Measurements from ENCODE around the gene FOXF1.

FOXF1 gene

DNA sequence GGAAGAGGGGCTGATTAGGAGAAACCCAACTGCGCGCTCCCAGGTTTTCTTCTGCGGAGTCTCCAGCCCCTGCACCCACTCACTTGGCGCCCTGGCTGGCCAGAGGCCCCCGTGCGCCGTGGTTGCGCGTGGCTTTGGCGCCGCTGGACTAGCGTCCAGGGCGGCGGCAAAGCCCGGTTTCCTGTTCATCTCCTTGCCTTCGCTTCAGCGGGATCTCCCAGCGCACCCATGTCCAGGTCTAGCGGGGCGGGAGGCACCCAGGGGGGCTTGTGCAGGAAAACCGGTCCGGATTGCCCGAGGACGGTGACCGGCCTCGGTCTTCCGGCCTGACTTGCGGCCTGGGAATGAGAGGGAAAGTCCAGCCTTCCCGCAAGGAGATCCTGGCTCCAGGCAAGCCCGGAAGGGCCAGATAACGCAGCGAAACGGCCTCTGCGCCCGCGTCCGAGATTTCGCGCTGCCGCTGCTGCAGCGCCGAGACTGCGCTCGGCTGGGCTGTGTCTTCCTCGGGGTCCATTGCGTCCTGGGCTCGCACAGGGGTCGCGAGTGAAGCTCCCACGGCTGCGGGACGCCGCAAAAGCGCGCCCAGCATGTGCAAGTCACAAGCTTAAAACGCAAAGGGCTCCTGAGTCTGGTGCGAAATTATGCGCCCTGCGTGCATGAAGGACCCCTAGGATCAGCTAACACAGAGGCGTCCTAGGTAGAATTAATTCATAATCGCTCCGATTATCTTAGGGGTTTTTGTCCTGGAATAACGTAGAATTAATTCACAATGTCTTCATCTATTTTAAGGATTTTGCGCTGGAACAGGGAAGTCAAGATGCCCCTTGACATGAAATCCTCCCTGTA, 5.7 kb downstream of the FOXF1 start:
- H3K4me2 ChIP-seq (ENCODE audit: insufficient read depth, low read length): no peak overlapping the region
- no peaks in the 10 kb centered on the region for H3K36me3 ChIP-seq (ENCODE audit: insufficient read depth, low read length)
- H3K9ac ChIP-seq (ENCODE audit: low read depth, low read length): no peak overlapping the region
- no peaks in the 10 kb centered on the region for H3K79me2 ChIP-seq (ENCODE audit: insufficient read depth, low read length)
- H3K4me1 ChIP-seq (ENCODE audit: insufficient read depth, low read length): peaks cover 5% of the 10 kb centered on the region; the same call in 1 of the 2 replicates
- DNase-seq: no peak
- no peak overlapping the region for H3K4me3 ChIP-seq (ENCODE audit: low read depth in 1 of 2, low read length in 2 of 2)
- TF ChIP-seq, protein P1, sequence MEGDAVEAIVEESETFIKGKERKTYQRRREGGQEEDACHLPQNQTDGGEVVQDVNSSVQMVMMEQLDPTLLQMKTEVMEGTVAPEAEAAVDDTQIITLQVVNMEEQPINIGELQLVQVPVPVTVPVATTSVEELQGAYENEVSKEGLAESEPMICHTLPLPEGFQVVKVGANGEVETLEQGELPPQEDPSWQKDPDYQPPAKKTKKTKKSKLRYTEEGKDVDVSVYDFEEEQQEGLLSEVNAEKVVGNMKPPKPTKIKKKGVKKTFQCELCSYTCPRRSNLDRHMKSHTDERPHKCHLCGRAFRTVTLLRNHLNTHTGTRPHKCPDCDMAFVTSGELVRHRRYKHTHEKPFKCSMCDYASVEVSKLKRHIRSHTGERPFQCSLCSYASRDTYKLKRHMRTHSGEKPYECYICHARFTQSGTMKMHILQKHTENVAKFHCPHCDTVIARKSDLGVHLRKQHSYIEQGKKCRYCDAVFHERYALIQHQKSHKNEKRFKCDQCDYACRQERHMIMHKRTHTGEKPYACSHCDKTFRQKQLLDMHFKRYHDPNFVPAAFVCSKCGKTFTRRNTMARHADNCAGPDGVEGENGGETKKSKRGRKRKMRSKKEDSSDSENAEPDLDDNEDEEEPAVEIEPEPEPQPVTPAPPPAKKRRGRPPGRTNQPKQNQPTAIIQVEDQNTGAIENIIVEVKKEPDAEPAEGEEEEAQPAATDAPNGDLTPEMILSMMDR (IDR thresholded peaks at IDR 0.05; ENCODE audit: borderline replicate concordance, extremely low read depth, low read length, poor library complexity, severe bottlenecking): no peak
- no peak for TF ChIP-seq EZH2 (IDR thresholded peaks at IDR 0.05; ENCODE audit: borderline replicate concordance, low read depth, low read length, severe bottlenecking)
- peaks cover 9% of the 10 kb centered on the region for H4K20me1 ChIP-seq (ENCODE audit: insufficient read depth, low read length)
- ATAC-seq (ENCODE audit: insufficient read depth, low read depth): no peak
- H3K27ac ChIP-seq (ENCODE audit: low read length): no peak overlapping the region
- H2AFZ ChIP-seq (ENCODE audit: low read depth, low read length): no peak overlapping the region
- H3K9me3 ChIP-seq (ENCODE audit: insufficient read depth, low read length, severe bottlenecking): no peaks in the 10 kb centered on the region
- no peaks in the 10 kb centered on the region for H3K27me3 ChIP-seq (ENCODE audit: insufficient read depth, low read length, poor library complexity)

DNA sequence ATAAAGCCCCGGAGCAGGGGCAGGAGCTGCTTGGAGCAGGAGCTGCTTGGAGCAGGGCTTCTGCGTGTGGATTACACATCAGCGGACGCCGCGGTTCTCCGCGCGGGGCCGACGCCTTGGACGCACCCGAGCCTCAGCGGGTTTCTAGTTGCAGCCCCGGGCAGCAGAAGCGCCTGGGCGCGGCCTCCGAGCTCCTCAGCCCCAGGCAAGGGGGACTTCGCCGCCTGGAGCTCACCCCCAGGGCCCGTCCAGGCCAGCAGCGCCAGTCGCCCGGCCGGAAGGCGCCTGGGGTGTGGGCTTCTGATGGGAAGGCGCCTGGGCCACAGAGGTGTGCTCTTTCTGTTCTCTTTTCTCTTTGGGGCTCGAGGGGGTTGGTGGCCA, 6.3 kb downstream of the FOXF1 start:
- Histone ChIP-seq H3K4me3 (ENCODE audit: low read depth in 1 of 2, low read length in 2 of 2) (no peak overlapping the region), H3K4me2 (ENCODE audit: insufficient read depth, low read length) (no peak overlapping the region), H2AFZ (ENCODE audit: low read depth, low read length) (no peak overlapping the region), H3K79me2 (ENCODE audit: insufficient read depth, low read length) (no peaks in the 10 kb centered on the region), H3K9me3 (ENCODE audit: insufficient read depth, low read length, severe bottlenecking) (no peaks in the 10 kb centered on the region), H3K27ac (ENCODE audit: low read length) (no peak overlapping the region), H3K4me1 (ENCODE audit: insufficient read depth, low read length) (peaks cover 5% of the 10 kb centered on the region; the same call in 1 of the 2 replicates), H3K27me3 (ENCODE audit: insufficient read depth, low read length, poor library complexity) (no peaks in the 10 kb centered on the region), H4K20me1 (ENCODE audit: insufficient read depth, low read length) (peaks cover 9% of the 10 kb centered on the region), H3K36me3 (ENCODE audit: insufficient read depth, low read length) (no peaks in the 10 kb centered on the region), H3K9ac (ENCODE audit: low read depth, low read length) (no peak overlapping the region)
- DNase-seq (no peak), ATAC-seq (ENCODE audit: insufficient read depth, low read depth) (no peak)
- TF ChIP-seq, protein P1 (IDR thresholded peaks at IDR 0.05; ENCODE audit: borderline replicate concordance, extremely low read depth, low read length, poor library complexity, severe bottlenecking): no peak
- no peak for TF ChIP-seq EZH2 (IDR thresholded peaks at IDR 0.05; ENCODE audit: borderline replicate concordance, low read depth, low read length, severe bottlenecking)

DNA sequence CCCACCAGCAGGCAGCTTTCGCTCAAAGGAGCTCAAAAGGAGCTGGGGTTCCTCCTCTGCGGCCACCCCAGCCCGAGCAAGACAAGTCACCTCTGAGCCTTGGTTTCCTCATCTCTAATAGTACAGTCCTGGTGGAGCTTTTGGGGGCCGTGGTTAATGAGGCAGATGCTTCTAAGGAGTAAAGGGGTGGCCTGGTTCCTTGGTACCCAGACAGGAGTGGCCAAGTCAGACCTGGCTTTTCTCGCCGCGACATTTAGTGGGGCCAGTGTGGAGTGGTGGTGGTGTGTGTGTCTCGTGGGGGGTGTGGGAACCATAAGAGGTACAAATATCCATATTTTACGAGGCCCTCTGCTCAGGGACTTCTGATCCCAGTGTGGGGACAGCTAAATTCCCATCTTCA, 6.7 kb downstream of the FOXF1 start:
- Histone ChIP-seq H3K27ac (ENCODE audit: low read length) (no peak overlapping the region), H3K27me3 (ENCODE audit: insufficient read depth, low read length, poor library complexity) (no peaks in the 10 kb centered on the region), H3K4me1 (ENCODE audit: insufficient read depth, low read length) (peaks cover 5% of the 10 kb centered on the region; the same call in 1 of the 2 replicates), H3K4me3 (ENCODE audit: low read depth in 1 of 2, low read length in 2 of 2) (no peak overlapping the region), H3K4me2 (ENCODE audit: insufficient read depth, low read length) (no peak overlapping the region), H3K36me3 (ENCODE audit: insufficient read depth, low read length) (no peaks in the 10 kb centered on the region), H3K9ac (ENCODE audit: low read depth, low read length) (no peak overlapping the region), H4K20me1 (ENCODE audit: insufficient read depth, low read length) (peaks cover 9% of the 10 kb centered on the region), H2AFZ (ENCODE audit: low read depth, low read length) (no peak overlapping the region), H3K9me3 (ENCODE audit: insufficient read depth, low read length, severe bottlenecking) (no peaks in the 10 kb centered on the region), H3K79me2 (ENCODE audit: insufficient read depth, low read length) (no peaks in the 10 kb centered on the region)
- DNase-seq: no peak
- ATAC-seq (ENCODE audit: insufficient read depth, low read depth): no peak
- TF ChIP-seq EZH2 (IDR thresholded peaks at IDR 0.05; ENCODE audit: borderline replicate concordance, low read depth, low read length, severe bottlenecking): no peak
- TF ChIP-seq, protein P1 (IDR thresholded peaks at IDR 0.05; ENCODE audit: borderline replicate concordance, extremely low read depth, low read length, poor library complexity, severe bottlenecking): no peak
